Lung (tissue), 16 donors: Measurements from ENCODE around the gene BMX. TPM values are rescaled to one million over a fixed set of nuclear protein-coding genes. Genes with fewer than 3 reads are reported as not detected.

Experiments
- ATAC-seq: fragments of 200-7000 bp; cut with Tn5 transposase; one replicate; pipeline ENCODE4 v1.9.1; 2020; ENCODE audit warnings: moderate number of reproducible peaks; ENCODE audit not compliant: insufficient read depth, low FRiP score
- DNase-seq, 3 donors: peaks; one replicate each; pipeline ENCODE4 v3.0.0-alpha.2; 2013 to 2017
- H3K27ac ChIP-seq, 2 donors: one replicate each; pipeline ENCODE4 v1.5.1; 2013; ENCODE audit warnings: mild to moderate bottlenecking in 2 of 2, moderate library complexity in 2 of 2, control low read depth in 1 of 2, inconsistent platforms in 1 of 2, low read depth in 1 of 2, low read length in 1 of 2
- H3K27me3 ChIP-seq, 3 donors: one replicate each; pipeline ENCODE4 v1.5.1; 2013; ENCODE audit warnings: low read length in 2 of 3; ENCODE audit not compliant: control insufficient read depth in 3 of 3, insufficient read depth in 3 of 3
- H3K36me3 ChIP-seq, 4 donors: one replicate each; pipeline ENCODE4 v1.5.1; 2013; ENCODE audit warnings: low read length in 4 of 4, mild to moderate bottlenecking in 1 of 4, moderate library complexity in 1 of 4; ENCODE audit not compliant: control insufficient read depth in 4 of 4, insufficient read depth in 4 of 4
- H3K4me1 ChIP-seq, 5 donors: one replicate each; pipeline ENCODE4 v1.5.1; 2013; ENCODE audit warnings: low read length in 5 of 5, mild to moderate bottlenecking in 2 of 5, moderate library complexity in 1 of 5; ENCODE audit not compliant: control insufficient read depth in 5 of 5, insufficient read depth in 5 of 5
- H3K4me3 ChIP-seq: one replicate; pipeline ENCODE4 v1.5.1; 2013; ENCODE audit warnings: mild to moderate bottlenecking, control low read depth, moderate library complexity
- H3K9ac ChIP-seq, 2 donors: one replicate each; pipeline ENCODE4 v1.5.1; 2013; ENCODE audit warnings: low read length in 2 of 2, control low read depth in 1 of 2; ENCODE audit not compliant: insufficient read depth in 1 of 2
- H3K9me3 ChIP-seq, 4 donors: one replicate each; pipeline ENCODE4 v1.5.1; 2013; ENCODE audit warnings: low read length in 3 of 4, mild to moderate bottlenecking in 1 of 4, moderate library complexity in 1 of 4; ENCODE audit not compliant: control insufficient read depth in 4 of 4, insufficient read depth in 3 of 4
- CTCF ChIP-seq: IDR thresholded peaks from 2 replicates; pipeline ENCODE4 v1.5.1; 2012; ENCODE audit warnings: mild to moderate bottlenecking; ENCODE audit errors: control extremely low read depth, extremely low read depth
- WGBS, 2 donors: extraction: QIAGEN DNeasy Blood & Tissue Kit; methylation state at CpG; one replicate each; pipeline ENCODE4 v1.1.7; 2013; 5-methylcytosine and 5-hydroxymethylcytosine counted together
- long read RNA-seq, 5 donors: transcript quantifications; one replicate each; lab custom pipeline, GENCODE V29; 2026
- polyA plus RNA-seq, 2 donors: library from polyadenylated mRNA; stranded (reverse); fragments of 200-250 nt; gene quantifications; one replicate each; pipeline ENCODE4 v1.2.1, GENCODE V29; 2013
- total RNA-seq, 2 donors: library from RNA; depleted of rRNA in 1 of 2; stranded (reverse); fragments of >200 nt in 1 of 2; gene quantifications; one replicate each; pipeline ENCODE4 v1.2.1, GENCODE V29; 2014 to 2021
- donor health status: control.
- donor health status: control.
- donor health status: Bipolar disorder and iron deficiency.
- donor health status: healthy.
- donor health status: DM: yes; HTN: yes; CAD: no.

BMX gene
- total RNA-seq (1 to 10 TPM; 1.9 to 4.0 TPM), polyA plus RNA-seq (1 to 10 TPM; 1.4 to 3.1 TPM)
- long read RNA-seq, donor 1 = 0 reads
- long read RNA-seq, donor 2 = 0 reads
- long read RNA-seq, donor 3 = 0 reads
- long read RNA-seq, donor 4 = 0 reads
- long read RNA-seq, donor 5 = 0 reads

- H3K9ac ChIP-seq = no peak within 1 kb of the TSS
- 36 to 52% methylated on average over 18 of the region's 18 CpGs for WGBS, 2 donors
- no peak within 1 kb of the TSS for H3K27ac ChIP-seq
- no peak for ATAC-seq
- no peak for TF ChIP-seq CTCF
- no peaks in the 10 kb centered on the region for H3K36me3 ChIP-seq
- H3K4me3 ChIP-seq = no peak within 1 kb of the TSS
- peaks cover 0 to 3% (median 0%) of the 10 kb centered on the region in 5 donors for H3K4me1 ChIP-seq
- peaks cover 0 to 59% (median 40%) of the 10 kb centered on the region in 3 donors for H3K27me3 ChIP-seq
- DNase-seq = no peak
- no peaks in the 10 kb centered on the region for H3K9me3 ChIP-seq
Measured at GRCh38 chrX:15500497-15500966, at the start of gene BMX. Gene BMX, plus strand, starts transcription at chrX:15500807. Its CDS starts 7,547 bp downstream, at chrX:15508354.

GRCh38 chrX:15451913-15452312 lies 48.7 kb upstream of the BMX start:
- Histone ChIP-seq H3K4me3 (no peak overlapping the region), H3K4me1 (peaks cover 0 to 10% (median 2%) of the 10 kb centered on the region in 5 donors), H3K9me3 (no peaks in the 10 kb centered on the region), H3K27me3 (peaks cover 0 to 59% (median 30%) of the 10 kb centered on the region in 3 donors), H3K27ac (no peak overlapping the region), H3K9ac (no peak overlapping the region), H3K36me3 (no peaks in the 10 kb centered on the region)
- 70 to 86% methylated on average over 1 of the region's 1 CpG for WGBS, 2 donors
- TF ChIP-seq CTCF = no peak
- ATAC-seq = no peak
- no peak for DNase-seq

GRCh38 chrX:15464704-15465103 lies 35.9 kb upstream of the BMX start:
- TF ChIP-seq CTCF = no peak
- ATAC-seq = no peak
- Histone ChIP-seq H3K9ac (no peak overlapping the region), H3K4me1 (no peaks in the 10 kb centered on the region), H3K4me3 (no peak overlapping the region), H3K27me3 (peaks cover 0 to 26% (median 18%) of the 10 kb centered on the region in 3 donors), H3K9me3 (peaks cover 0 to 5% (median 0%) of the 10 kb centered on the region in 4 donors), H3K36me3 (peaks cover 0 to 2% (median 0%) of the 10 kb centered on the region in 4 donors), H3K27ac (no peak overlapping the region)
- no peak for DNase-seq

GRCh38 chrX:15465347-15465746 lies 35.3 kb upstream of the BMX start:
- no peak overlapping the region for H3K27ac ChIP-seq
- ATAC-seq (no peak), DNase-seq (no peak)
- no peak overlapping the region for H3K4me3 ChIP-seq
- H3K9ac ChIP-seq = no peak overlapping the region
- H3K36me3 ChIP-seq = peaks cover 0 to 2% (median 0%) of the 10 kb centered on the region in 4 donors
- 6 to 24% methylated on average over 4 of the region's 4 CpGs for WGBS, 2 donors
- no peaks in the 10 kb centered on the region for H3K4me1 ChIP-seq
- no peak for TF ChIP-seq CTCF
- H3K27me3 ChIP-seq = peaks cover 0 to 20% (median 18%) of the 10 kb centered on the region in 3 donors
- peaks cover 0 to 5% (median 0%) of the 10 kb centered on the region in 4 donors for H3K9me3 ChIP-seq
